Endodermal cell (in vitro differentiated cells): Measurements from ENCODE around the gene ADAM23. TPM values are rescaled to one million over a fixed set of nuclear protein-coding genes. Genes with fewer than 3 reads are reported as not detected.

Source experiments
- DNase-seq: peaks from one replicate; pipeline ENCODE4 v3.0.0-alpha.2; 2017
- H3K27ac ChIP-seq: 2 replicates; pipeline ENCODE4 v1.5.1; 2013; ENCODE audit warnings: mild to moderate bottlenecking, low read depth, low read length, moderate library complexity
- H3K27me3 ChIP-seq: 2 replicates; pipeline ENCODE4 v1.6.1; 2013; ENCODE audit warnings: mild to moderate bottlenecking, low read length, moderate library complexity; ENCODE audit not compliant: insufficient read depth, control insufficient read depth, poor library complexity, severe bottlenecking
- H3K36me3 ChIP-seq: 2 replicates; pipeline ENCODE4 v1.7.0; 2013; ENCODE audit warnings: mild to moderate bottlenecking, low read length, moderate library complexity; ENCODE audit not compliant: control insufficient read depth, insufficient read depth
- H3K4me1 ChIP-seq: one replicate; pipeline ENCODE4 v1.7.0; 2013; ENCODE audit warnings: low read length; ENCODE audit not compliant: control insufficient read depth, insufficient read depth
- H3K4me3 ChIP-seq: 2 replicates; pipeline ENCODE4 v1.5.1; 2013; ENCODE audit warnings: mild to moderate bottlenecking, low read length, moderate library complexity
- H3K9ac ChIP-seq: 2 replicates; pipeline ENCODE4 v1.6.1; 2013; ENCODE audit warnings: mild to moderate bottlenecking, low read length, moderate library complexity; ENCODE audit not compliant: poor library complexity, severe bottlenecking; ENCODE audit errors: extremely low read depth
- H3K9me3 ChIP-seq: 2 replicates; pipeline ENCODE4 v1.6.1; 2013; ENCODE audit warnings: mild to moderate bottlenecking, low read length, moderate library complexity; ENCODE audit not compliant: control insufficient read depth
- H3K27ac Mint-ChIP-seq: 2 replicates; pipeline ENCODE4 v1.8.0; 2020; ENCODE audit warnings: mixed read lengths
- H3K27me3 Mint-ChIP-seq: 2 replicates; pipeline ENCODE4 v1.8.0; 2021; ENCODE audit warnings: mild to moderate bottlenecking, mixed read lengths; ENCODE audit not compliant: insufficient read depth
- H3K36me3 Mint-ChIP-seq: 2 replicates; pipeline ENCODE4 v1.8.0; 2020; ENCODE audit warnings: low read depth, mixed read lengths
- H3K4me1 Mint-ChIP-seq: 2 replicates; pipeline ENCODE4 v1.8.0; 2020; ENCODE audit warnings: mixed read lengths
- H3K4me3 Mint-ChIP-seq: 2 replicates; pipeline ENCODE4 v1.8.0; 2020; ENCODE audit warnings: mild to moderate bottlenecking, moderate library complexity, mixed read lengths
- H3K9me3 Mint-ChIP-seq: 2 replicates; pipeline ENCODE4 v1.8.0; 2020; ENCODE audit warnings: mild to moderate bottlenecking, mixed read lengths
- CTCF ChIP-seq: fragments of 200-600 bp; sonication (generic); conservative IDR thresholded peaks from 2 replicates; pipeline ENCODE4 v1.5.0; 2021; ENCODE audit warnings: antibody characterized with exemption, mild to moderate bottlenecking
- WGBS, 2 experiments: methylation state at CpG; one replicate each; pipeline versions ENCODE4 v1.1.5 to v1.1.7; 2013; ENCODE audit warnings: missing lambda C conversion rate in 2 of 2, mixed read lengths in 1 of 2; ENCODE audit not compliant: insufficient coverage in 1 of 2, insufficient read length in 1 of 2; 5-methylcytosine and 5-hydroxymethylcytosine counted together
- total RNA-seq, 2 donors: library from RNA; stranded (reverse); fragmentation: NEBNext Ultra II Directional in 1 of 2; extraction: Animal tissue kit (Norgen Biotek cat#: 25700) in 1 of 2; gene quantifications; 2 replicates in 1 of 2; 3 replicates in 1 of 2; pipeline ENCODE4 v1.2.1, GENCODE V29; 2021

Gene ADAM23
- total RNA-seq, 2 donors from 2014 or later, result 25.4 to 34.2 TPM

GRCh38 chr2:206603243-206603642 is 159.9 kb downstream of the ADAM23 start:
- Histone ChIP-seq H3K4me3 (no peak overlapping the region), H3K9me3 (no peaks in the 10 kb centered on the region), H3K4me1 (peaks cover 3% of the 10 kb centered on the region), H3K27me3 (no peaks in the 10 kb centered on the region), H3K36me3 (peaks cover 3% of the 10 kb centered on the region), H3K27ac (no peak overlapping the region), H3K9ac (no peak overlapping the region)
- H3K27me3 Mint-ChIP-seq, result no peaks in the 10 kb centered on the region
- WGBS, 2 experiments, result 97 to 100% methylated on average over 1 to 2 of the region's 3 CpGs
- H3K27ac Mint-ChIP-seq, result no peak overlapping the region
- H3K4me1 Mint-ChIP-seq, result peaks cover 6% of the 10 kb centered on the region
- DNase-seq, result no peak
- no peak for TF ChIP-seq CTCF
- H3K9me3 Mint-ChIP-seq, result no peaks in the 10 kb centered on the region
- H3K36me3 Mint-ChIP-seq, result peaks cover 18% of the 10 kb centered on the region
- H3K4me3 Mint-ChIP-seq, result no peak overlapping the region

DNA sequence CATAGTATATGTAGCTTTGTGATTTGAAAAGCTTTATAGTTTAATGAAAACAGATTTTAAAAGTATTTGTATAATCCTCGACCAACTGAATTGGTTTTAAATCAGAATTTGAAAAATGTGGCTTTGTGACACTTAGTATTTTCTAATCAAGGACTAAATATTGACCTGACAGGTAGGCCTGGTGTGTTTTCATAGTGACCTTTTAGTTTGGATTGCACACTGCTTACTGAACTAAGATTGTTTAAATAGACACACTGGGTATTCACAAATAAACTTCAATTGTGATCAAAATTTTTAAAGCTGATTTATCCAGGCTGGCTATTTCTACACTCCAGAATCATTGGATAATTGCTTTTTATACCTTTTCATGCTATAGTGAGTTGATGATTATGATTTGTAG is 167.1 kb downstream of the ADAM23 start:
- no peak overlapping the region for H3K27ac Mint-ChIP-seq
- WGBS, 2 experiments, result 77 to 100% methylated on average over 1 of the region's 1 CpG

GRCh38 chr2:206611191-206611590 is 167.9 kb downstream of the ADAM23 start:
- H3K4me1 ChIP-seq, result peaks cover 2% of the 10 kb centered on the region
- WGBS, 2 experiments, result 88 to 96% methylated on average over 4 to 6 of the region's 6 CpGs
- peaks cover 11% of the 10 kb centered on the region for H3K9me3 ChIP-seq
- Mint-ChIP-seq H3K4me3 (no peak overlapping the region), H3K27me3 (no peaks in the 10 kb centered on the region), H3K27ac (no peak overlapping the region), H3K4me1 (peaks cover 16% of the 10 kb centered on the region), H3K9me3 (peaks cover 6% of the 10 kb centered on the region), H3K36me3 (peaks cover 8% of the 10 kb centered on the region)
- H3K4me3 ChIP-seq, result no peak overlapping the region
- no peaks in the 10 kb centered on the region for H3K27me3 ChIP-seq
- no peak for DNase-seq
- peaks cover 6% of the 10 kb centered on the region for H3K36me3 ChIP-seq
- H3K27ac ChIP-seq, result no peak overlapping the region
- no peak overlapping the region for H3K9ac ChIP-seq
- TF ChIP-seq CTCF, result no peak

More for the DNA sequence above, 167.1 kb downstream of the ADAM23 start:
- peaks cover 6% of the 10 kb centered on the region for H3K9me3 Mint-ChIP-seq
- H3K27me3 Mint-ChIP-seq, result no peaks in the 10 kb centered on the region
- Histone ChIP-seq H3K9ac (no peak overlapping the region), H3K27me3 (no peaks in the 10 kb centered on the region), H3K9me3 (peaks cover 11% of the 10 kb centered on the region), H3K4me1 (peaks cover 2% of the 10 kb centered on the region), H3K36me3 (peaks cover 6% of the 10 kb centered on the region), H3K4me3 (no peak overlapping the region), H3K27ac (no peak overlapping the region)
- peaks cover 16% of the 10 kb centered on the region for H3K4me1 Mint-ChIP-seq
- peaks cover 8% of the 10 kb centered on the region for H3K36me3 Mint-ChIP-seq
- H3K4me3 Mint-ChIP-seq, result no peak overlapping the region
- DNase-seq, result no peak
- no peak for TF ChIP-seq CTCF
